IPS-NIHi7 (cell line): ENCODE measurements around the gene AK8.
"Not testable (repeated sequence)": the region's sequence is repeated elsewhere in the genome, so short reads cannot be mapped to it uniquely, and the experiment has no call there.

Experiments used
- DNase-seq: peaks from one replicate; pipeline ENCODE4 v3.0.0; 2012; ENCODE audit warnings: mixed read lengths; ENCODE audit errors: extremely low spot score

The AK8 gene

DNA sequence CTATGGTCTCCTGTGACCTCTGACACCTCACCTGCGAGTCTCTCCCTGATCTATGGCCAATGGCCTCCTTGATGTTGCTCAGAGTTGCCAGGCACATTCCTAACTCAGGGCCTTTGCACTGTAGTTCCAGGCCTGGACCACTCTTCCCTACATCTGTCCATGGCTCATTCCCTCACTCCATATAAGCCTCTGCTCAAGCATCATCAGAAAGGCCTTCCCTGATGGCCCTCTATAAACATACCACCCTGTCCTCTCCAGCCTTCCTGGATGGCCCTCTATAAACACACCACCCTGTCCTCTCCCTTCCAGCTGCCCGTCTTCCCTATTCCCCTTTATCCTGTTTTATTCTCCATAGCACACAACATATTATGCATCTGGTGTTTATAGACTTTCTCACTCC is 105.0 kb downstream of the AK8 start:
- no peak for DNase-seq

- not testable (repeated sequence) for DNase-seq
These were observed 106.3 kb downstream of the AK8 start for GRCh38 chr9:132771752-132772151.

GRCh38 chr9:132770770-132771310 is 107.2 kb downstream of the AK8 start:
- DNase-seq = no peak

GRCh38 chr9:132769906-132770769 is 107.9 kb downstream of the AK8 start:
- peak; percentile 84 for DNase-seq

- peak; percentile 82 for DNase-seq
These were observed 108.9 kb downstream of the AK8 start for GRCh38 chr9:132768932-132769905.

DNA sequence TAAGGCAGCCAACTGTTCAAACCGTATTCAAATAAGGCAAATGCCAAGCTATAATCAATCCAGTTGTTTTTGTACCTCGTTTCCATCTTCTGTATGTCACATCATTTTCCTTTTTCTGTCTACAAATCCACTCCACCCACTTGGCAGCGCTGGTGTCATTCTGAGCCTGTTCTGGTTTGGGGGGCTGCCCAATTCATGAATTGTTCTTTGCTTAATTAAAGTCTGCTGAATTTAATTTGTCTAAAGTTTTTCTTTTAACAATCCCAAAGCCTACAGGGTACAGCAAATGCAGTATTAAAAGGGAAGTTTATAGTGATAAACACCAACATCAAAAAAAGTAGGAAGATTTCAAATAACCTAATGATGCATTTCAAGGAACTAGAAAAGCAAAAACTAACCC is 114.5 kb downstream of the AK8 start:
- DNase-seq = no peak

DNA sequence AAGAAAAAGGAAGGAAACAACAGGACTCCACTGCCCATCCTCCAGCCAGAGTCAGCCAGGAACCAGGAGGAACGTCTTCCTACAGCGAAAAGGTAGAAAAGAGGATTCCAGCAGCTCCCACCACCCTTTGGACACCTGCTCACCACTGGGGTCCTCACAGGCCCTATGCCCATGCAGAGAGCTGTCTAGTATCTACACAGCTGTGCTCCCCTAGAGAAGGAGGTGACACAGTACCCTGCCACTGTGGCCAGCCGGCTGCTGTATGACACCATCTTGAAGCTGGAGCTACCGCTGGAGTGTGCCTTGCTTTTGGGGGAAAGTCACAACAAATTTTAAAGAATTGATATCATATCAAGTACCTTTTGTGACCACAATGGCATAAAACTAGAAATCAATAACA is 115.2 kb downstream of the AK8 start:
- no peak for DNase-seq

DNA sequence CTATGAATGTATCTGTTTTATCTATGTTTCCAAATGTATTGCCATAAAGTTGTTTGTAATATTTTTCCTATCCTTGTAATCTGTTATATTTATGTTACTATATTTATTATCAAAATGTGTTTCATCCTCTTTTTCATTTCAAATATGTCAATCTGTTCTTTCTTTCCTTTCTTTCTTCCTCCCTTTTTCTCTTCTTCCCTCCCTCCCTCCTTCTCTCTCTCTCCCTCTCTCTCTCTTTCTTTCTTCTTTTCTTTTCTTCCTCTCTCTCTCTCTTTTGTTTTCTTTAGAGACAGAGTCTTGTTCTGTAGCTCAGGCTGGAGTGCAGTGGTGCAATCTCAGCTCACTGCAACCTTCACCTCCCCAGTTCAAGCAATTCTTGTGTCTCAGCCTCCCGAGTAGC is 116.5 kb downstream of the AK8 start:
- no peak for DNase-seq

- DNase-seq = no peak
These were observed 118.0 kb downstream of the AK8 start for GRCh38 chr9:132760057-132760456.

- no peak for DNase-seq
These were observed 121.1 kb downstream of the AK8 start for GRCh38 chr9:132757016-132757415.

GRCh38 chr9:132756214-132756845 is 121.8 kb downstream of the AK8 start:
- no peak for DNase-seq

- no peak for DNase-seq
These were observed 123.0 kb downstream of the AK8 start for GRCh38 chr9:132755096-132755495.

DNA sequence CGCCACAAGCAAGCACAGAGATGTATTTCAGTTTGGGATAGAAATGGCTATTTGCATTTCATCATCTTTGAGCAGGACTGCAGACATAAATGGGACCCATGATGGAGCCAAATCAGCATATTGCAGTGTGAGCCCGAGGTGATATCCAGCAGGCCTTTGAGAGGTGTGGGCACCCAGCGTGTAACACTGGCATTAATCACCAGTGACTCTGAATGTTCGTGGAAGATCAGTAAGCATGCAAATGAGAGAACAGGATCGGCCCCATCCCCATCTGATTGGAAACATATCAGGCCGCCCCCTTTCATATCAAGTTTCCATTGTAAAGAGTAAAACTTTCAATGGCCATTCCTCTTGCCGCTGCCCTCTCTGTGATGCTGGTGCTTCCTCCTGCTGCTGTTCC is 123.8 kb downstream of the AK8 start:
- no peak for DNase-seq

DNA sequence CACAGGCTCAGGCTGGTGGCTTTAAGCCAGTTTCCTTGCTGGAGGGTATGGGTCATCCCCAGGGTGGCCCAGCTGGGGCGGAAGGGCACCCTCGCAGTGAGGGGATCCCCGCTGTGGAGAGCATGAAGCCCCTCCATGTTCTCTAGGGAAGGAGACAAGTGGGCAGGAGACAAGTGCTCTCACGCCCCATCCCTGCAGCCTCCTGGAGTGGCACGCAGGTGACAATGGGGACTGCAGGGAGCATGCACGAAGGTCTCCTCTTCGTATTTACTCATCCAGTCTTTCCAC is 124.5 kb downstream of the AK8 start:
- DNase-seq = no peak

DNA sequence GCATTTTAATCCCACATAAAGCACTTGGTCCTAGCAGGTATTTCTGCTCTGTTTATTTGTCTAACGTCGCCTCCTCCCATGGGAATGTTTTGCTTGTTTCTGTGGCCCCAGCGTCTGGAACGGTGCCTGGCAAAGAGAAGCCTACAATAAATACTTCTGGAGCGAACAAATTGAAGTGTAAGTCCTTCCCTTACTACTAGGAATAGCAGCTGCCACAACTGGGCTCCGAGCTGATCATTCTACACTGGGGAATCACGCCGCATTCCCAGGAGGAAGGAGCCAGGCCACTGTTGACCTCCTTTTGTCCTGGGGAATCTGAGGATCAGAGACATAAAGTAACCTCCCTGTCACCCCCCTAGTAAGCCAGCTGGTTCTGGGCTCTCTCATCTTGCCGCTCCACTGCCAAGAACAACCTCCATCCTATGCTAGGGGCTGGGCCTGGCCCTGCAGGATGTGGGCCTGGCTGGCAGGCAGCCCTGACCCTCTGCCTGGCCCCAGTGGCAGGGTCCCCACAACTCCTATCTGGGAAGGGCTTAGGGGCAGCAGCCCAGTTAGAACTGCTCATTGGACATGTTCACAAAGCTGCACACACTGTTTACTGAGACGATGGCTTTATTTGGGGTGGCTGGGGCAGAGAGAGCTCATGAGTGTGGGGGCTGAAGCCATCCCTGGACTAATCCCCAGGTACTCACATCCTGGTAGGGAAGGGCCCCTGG is 125.0 kb downstream of the AK8 start:
- no peak for DNase-seq

GRCh38 chr9:132750668-132751067 is 127.4 kb downstream of the AK8 start:
- DNase-seq = no peak

DNA sequence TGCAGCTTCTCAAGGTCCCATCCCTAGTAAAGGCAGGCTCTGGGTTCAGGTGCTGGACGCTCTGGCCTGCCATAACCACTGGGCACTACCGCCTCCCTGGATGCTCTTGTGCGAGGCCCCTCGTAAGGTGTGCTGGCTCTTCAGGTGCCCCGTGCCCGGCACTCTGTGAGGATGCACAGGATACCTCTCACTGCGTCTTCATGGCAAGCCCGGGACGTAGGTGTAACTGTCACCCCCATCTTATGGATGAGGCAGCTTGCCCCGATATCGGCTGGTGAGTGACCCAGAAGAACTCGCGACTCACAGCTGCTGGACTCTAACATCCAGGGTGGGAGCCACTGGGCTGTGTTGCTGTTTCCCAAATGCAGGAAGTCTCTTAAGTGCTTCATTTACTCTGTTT is 128.8 kb downstream of the AK8 start:
- DNase-seq = no peak

GRCh38 chr9:132748450-132748849 is 129.6 kb downstream of the AK8 start:
- no peak for DNase-seq

DNA sequence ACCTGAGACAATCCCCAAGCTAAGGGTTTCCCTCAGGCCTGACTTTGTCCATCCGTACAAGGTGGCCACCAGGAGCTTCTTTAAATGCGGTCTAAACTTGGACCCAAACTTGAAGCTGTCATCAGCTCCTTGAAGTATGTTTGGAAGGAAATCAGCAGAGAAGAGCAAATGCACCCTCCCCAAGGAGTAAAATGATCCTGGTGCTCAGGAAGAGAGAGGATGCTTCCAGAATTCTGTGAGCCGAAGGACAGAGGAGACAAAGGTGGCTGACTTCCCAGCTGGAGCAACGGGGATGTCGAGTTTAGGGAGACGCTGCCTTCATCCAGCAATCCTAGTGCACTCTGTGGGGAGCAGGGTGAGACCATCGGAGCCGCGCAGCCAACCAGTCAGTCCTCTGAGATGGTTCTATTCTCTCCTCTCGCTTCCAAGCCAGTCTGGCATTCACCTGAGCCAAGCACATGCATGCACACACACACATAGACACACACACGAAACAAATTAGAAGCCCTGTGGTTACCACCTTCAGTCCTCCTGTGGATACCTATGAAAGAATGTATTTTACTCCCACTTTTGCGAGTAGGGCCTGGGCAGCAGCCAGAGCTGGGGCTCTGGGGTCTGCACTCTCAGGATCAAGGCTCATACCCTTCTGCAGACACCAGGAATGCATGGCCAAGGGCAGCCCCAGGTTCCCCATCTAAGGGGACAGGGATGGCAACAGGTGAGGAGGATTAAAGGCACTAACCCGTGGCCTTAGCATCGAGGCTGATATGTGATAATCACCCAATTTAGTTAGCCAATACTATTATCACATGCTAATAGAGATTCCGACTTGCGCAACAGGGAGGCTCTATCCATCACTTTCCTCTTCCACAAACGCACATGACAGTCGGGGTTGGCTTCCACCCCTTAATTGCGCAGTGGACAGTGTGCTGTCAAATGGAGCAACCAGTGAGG is 132.1 kb downstream of the AK8 start:
- no peak for DNase-seq
